Caco-2 (cell line): ENCODE measurements around the gene UPF2. TPM values are rescaled to one million over a fixed set of nuclear protein-coding genes. Genes with fewer than 3 reads are reported as not detected.
A peak's percentile ranks its signal among the peaks of the same experiment; 100 is the strongest.

Experiments
- BruUV-seq: library from RNA; stranded (reverse); fragments of 400-500 nt; replicated peaks from 2 replicates; lab custom pipeline; 2021; lab: Mats Ljungman, UMichigan
- CTCF ChIA-PET: fragments of 300-600 bp; sonication (Branson Sonifier 250); formaldehyde crosslinking; loops from one replicate; lab custom pipeline; 2022; ENCODE audit warnings: antibody characterized with exemption; lab: Charles Lee
- POLR2A ChIA-PET: fragments of 300-600 bp; sonication (Branson Sonifier 250); formaldehyde crosslinking; loops from one replicate; lab custom pipeline; 2022; ENCODE audit warnings: antibody characterized with exemption; lab: Charles Lee
- DNase-seq, 2 experiments: peaks; one replicate each; pipeline versions ENCODE4 v3.0.0 to v3.0.0-alpha.2; 2020 to 2022
- H3K27me3 ChIP-seq: replicated peaks from 2 replicates; pipeline ENCODE4 v1.6.0; 2011; ENCODE audit warnings: low read length; ENCODE audit not compliant: control insufficient read depth, insufficient read depth
- H3K36me3 ChIP-seq: 2 replicates; pipeline ENCODE4 v1.5.1; 2011; ENCODE audit warnings: low read length; ENCODE audit not compliant: control insufficient read depth, insufficient read depth
- H3K4me1 ChIP-seq: fragments of 250-450 bp; sonication (Bioruptor Pico); 2 replicates; pipeline ENCODE4 v1.5.1; 2020; ENCODE audit warnings: mild to moderate bottlenecking
- H3K4me3 ChIP-seq: 2 replicates; pipeline ENCODE4 v1.5.1; 2011; ENCODE audit warnings: low read depth, mild to moderate bottlenecking, control low read depth, low read length
- H3K9me3 ChIP-seq: fragments of 250-450 bp; sonication (Bioruptor Pico); 2 replicates; pipeline ENCODE4 v1.5.1; 2020; ENCODE audit warnings: mild to moderate bottlenecking, moderate library complexity
- H3K27ac Mint-ChIP-seq: one replicate; pipeline ENCODE4 v1.8.0; 2022; ENCODE audit warnings: mixed read lengths; ENCODE audit not compliant: unreplicated experiment
- H3K27me3 Mint-ChIP-seq: one replicate; pipeline ENCODE4 v1.8.0; 2022; ENCODE audit warnings: mixed read lengths; ENCODE audit not compliant: insufficient read depth, unreplicated experiment
- H3K36me3 Mint-ChIP-seq: one replicate; pipeline ENCODE4 v1.8.0; 2022; ENCODE audit warnings: mild to moderate bottlenecking, mixed read lengths; ENCODE audit not compliant: insufficient read depth, unreplicated experiment
- H3K4me1 Mint-ChIP-seq: one replicate; pipeline ENCODE4 v1.8.0; 2022; ENCODE audit warnings: low read depth, mixed read lengths; ENCODE audit not compliant: unreplicated experiment
- H3K4me3 Mint-ChIP-seq: one replicate; pipeline ENCODE4 v1.8.0; 2022; ENCODE audit warnings: mild to moderate bottlenecking, moderate library complexity, mixed read lengths; ENCODE audit not compliant: unreplicated experiment
- H3K9me3 Mint-ChIP-seq: one replicate; pipeline ENCODE4 v1.8.0; 2022; ENCODE audit warnings: mixed read lengths; ENCODE audit not compliant: unreplicated experiment
- CTCF ChIP-seq, 2 experiments: fragments of 200-600 bp in 1 of 2; IDR thresholded peaks; 1 replicate in 1 of 2; 2 replicates in 1 of 2; pipeline versions ENCODE4 v1.5.1 to v1.8.0; 2011 to 2022; ENCODE audit warnings: antibody characterized with exemption in 1 of 2, control low read depth in 1 of 2, inconsistent platforms in 1 of 2, low read depth in 1 of 2, low read length in 1 of 2, mild to moderate bottlenecking in 1 of 2, moderate library complexity in 1 of 2; ENCODE audit not compliant: insufficient read depth in 1 of 2, severe bottlenecking in 1 of 2, unreplicated experiment in 1 of 2
- intact Hi-C: fragments of 100-400 bp; cut with micrococcal nuclease; formaldehyde crosslinking; loops from one replicate; pipeline ENCODE4 v1.10.0; 2022; ENCODE audit not compliant: unreplicated experiment
- total RNA-seq: library from RNA; stranded (reverse); gene quantifications from 2 replicates; pipeline ENCODE4 v1.2.3, GENCODE V29; 2022

UPF2 gene
- total RNA-seq, 1 experiment from 2014 or later, result 40.6 TPM

- ChIA-PET POLR2A (interaction anchor here (0.5 kb wide), 1 partner anchor 125 kb away, joined by 4 read pairs; no protein-coding TSS in a partner anchor), CTCF (interaction anchor here (1.0 kb wide), 1 partner anchor 28 kb away, joined by 3 read pairs; no protein-coding TSS in a partner anchor)
- no peak overlapping the region for H3K4me3 Mint-ChIP-seq
- no peak for TF ChIP-seq CTCF (IDR thresholded peaks at IDR 0.05; ENCODE audit: insufficient read depth in 1 of 2, low read depth in 1 of 2, low read length in 1 of 2, severe bottlenecking in 1 of 2, unreplicated experiment in 1 of 2)
- peaks cover 8% of the 10 kb centered on the region for H3K4me1 Mint-ChIP-seq
- Histone ChIP-seq H3K36me3 (no peaks in the 10 kb centered on the region), H3K4me3 (no peak overlapping the region), H3K4me1 (peaks cover 12% of the 10 kb centered on the region), H3K27me3 (no peaks in the 10 kb centered on the region), H3K9me3 (no peaks in the 10 kb centered on the region)
- H3K27me3 Mint-ChIP-seq, result no peaks in the 10 kb centered on the region
- peaks cover 6% of the 10 kb centered on the region for H3K36me3 Mint-ChIP-seq
- intact Hi-C loops, result no loop called here
- H3K9me3 Mint-ChIP-seq, result no peaks in the 10 kb centered on the region
- DNase-seq, result no peak
- no TSS peak for BruUV-seq
- H3K27ac Mint-ChIP-seq, result no peak overlapping the region
Observed at GRCh38 chr10:11908991-11909390, 133.6 kb downstream of the UPF2 start.

- no TSS peak for BruUV-seq
- ChIA-PET CTCF (no interaction called here), POLR2A (interaction anchor here (0.5 kb wide), 1 partner anchor 125 kb away, joined by 4 read pairs; no protein-coding TSS in a partner anchor)
- Histone ChIP-seq H3K27me3 (no peaks in the 10 kb centered on the region), H3K4me1 (peaks cover 9% of the 10 kb centered on the region), H3K9me3 (no peaks in the 10 kb centered on the region), H3K4me3 (no peak overlapping the region), H3K36me3 (no peaks in the 10 kb centered on the region)
- TF ChIP-seq CTCF (IDR thresholded peaks at IDR 0.05; ENCODE audit: insufficient read depth in 1 of 2, low read depth in 1 of 2, low read length in 1 of 2, severe bottlenecking in 1 of 2, unreplicated experiment in 1 of 2), result no peak
- DNase-seq, result peak in 1 of 2 experiments; percentile 33
- Mint-ChIP-seq H3K9me3 (no peaks in the 10 kb centered on the region), H3K27me3 (no peaks in the 10 kb centered on the region), H3K36me3 (peaks cover 6% of the 10 kb centered on the region), H3K27ac (no peak overlapping the region), H3K4me3 (no peak overlapping the region), H3K4me1 (peaks cover 8% of the 10 kb centered on the region)
- intact Hi-C loops, result no loop called here
Observed at GRCh38 chr10:11908536-11908935, 134.1 kb downstream of the UPF2 start.

- peaks cover 1% of the 10 kb centered on the region for H3K4me1 Mint-ChIP-seq
Observed at GRCh38 chr10:11907914-11908313, 134.7 kb downstream of the UPF2 start.

More at GRCh38 chr10:11907914-11908313, 134.7 kb downstream of the UPF2 start:
- BruUV-seq, result no TSS peak
- H3K4me1 ChIP-seq, result peaks cover 5% of the 10 kb centered on the region
- no peak overlapping the region for H3K4me3 Mint-ChIP-seq
- no peak overlapping the region for H3K27ac Mint-ChIP-seq
- peaks cover under 1% of the 10 kb centered on the region for H3K36me3 Mint-ChIP-seq
- DNase-seq, result no peak
- CTCF ChIA-PET, result no interaction called here
- H3K27me3 ChIP-seq, result no peaks in the 10 kb centered on the region
- H3K9me3 ChIP-seq, result no peaks in the 10 kb centered on the region
- intact Hi-C loops, result no loop called here
- no peaks in the 10 kb centered on the region for H3K27me3 Mint-ChIP-seq
- no peak overlapping the region for H3K4me3 ChIP-seq
- no peaks in the 10 kb centered on the region for H3K36me3 ChIP-seq
- H3K9me3 Mint-ChIP-seq, result no peaks in the 10 kb centered on the region
- no peak for TF ChIP-seq CTCF (IDR thresholded peaks at IDR 0.05; ENCODE audit: insufficient read depth in 1 of 2, low read depth in 1 of 2, low read length in 1 of 2, severe bottlenecking in 1 of 2, unreplicated experiment in 1 of 2)
- POLR2A ChIA-PET, result no interaction called here
